ENCODE measurements around the gene TTLL13. TPM values are rescaled to one million over a fixed set of nuclear protein-coding genes. Genes with fewer than 3 reads are reported as not detected.
A peak's percentile ranks its signal among the peaks of the same experiment; 100 is the strongest.
"Not testable (repeated sequence)": the region's sequence is repeated elsewhere in the genome, so short reads cannot be mapped to it uniquely, and the experiment has no call there.

The TTLL13 gene
- total RNA-seq, 1 experiment from 2014 or later: not detected

GRCh38 chr15:90240856-90241255 is 8.5 kb upstream of the TTLL13 start:
- Histone ChIP-seq H3K27ac (no peak overlapping the region), H3K4me1 (no peaks in the 10 kb centered on the region), H3K27me3 (no peaks in the 10 kb centered on the region), H3K9me3 (replicated peaks) (no peaks in the 10 kb centered on the region), H3K4me3 (no peak overlapping the region), H3K36me3 (no peaks in the 10 kb centered on the region)
- no peak for DNase-seq

GRCh38 chr15:90241343-90242192 is 7.8 kb upstream of the TTLL13 start:
- no peaks in the 10 kb centered on the region for H3K36me3 ChIP-seq
- no peak overlapping the region for H3K27ac ChIP-seq
- no peaks in the 10 kb centered on the region for H3K4me1 ChIP-seq
- no peak for DNase-seq
- no peaks in the 10 kb centered on the region for H3K9me3 ChIP-seq (replicated peaks)
- no peaks in the 10 kb centered on the region for H3K27me3 ChIP-seq
- H3K4me3 ChIP-seq: no peak overlapping the region

- no peaks in the 10 kb centered on the region for H3K36me3 ChIP-seq
- no peak for DNase-seq
- no peak overlapping the region for H3K4me3 ChIP-seq
- H3K27me3 ChIP-seq: no peaks in the 10 kb centered on the region
- no peak overlapping the region for H3K27ac ChIP-seq
- H3K4me1 ChIP-seq: no peaks in the 10 kb centered on the region
- H3K9me3 ChIP-seq (replicated peaks): no peaks in the 10 kb centered on the region
Measured at GRCh38 chr15:90243943-90244639, 5.3 kb upstream of the TTLL13 start.

- Histone ChIP-seq H3K4me1 (no peaks in the 10 kb centered on the region), H3K4me3 (peak overlapping the region; percentile 56), H3K27ac (no peak overlapping the region)
Measured at GRCh38 chr15:90248789-90249202, 560 bp upstream of the TTLL13 start.

GRCh38 chr15:90257776-90258175 is 8.4 kb downstream of the TTLL13 start:
- Histone ChIP-seq H3K9me3 (replicated peaks) (no peaks in the 10 kb centered on the region), H3K27ac (no peak overlapping the region), H3K4me1 (no peaks in the 10 kb centered on the region), H3K27me3 (no peaks in the 10 kb centered on the region), H3K4me3 (no peak overlapping the region), H3K36me3 (no peaks in the 10 kb centered on the region)
- no peak for DNase-seq

More at GRCh38 chr15:90248789-90249202, 560 bp upstream of the TTLL13 start:
- no peak for DNase-seq
- Histone ChIP-seq H3K9me3 (replicated peaks) (no peaks in the 10 kb centered on the region), H3K27me3 (no peaks in the 10 kb centered on the region), H3K36me3 (no peaks in the 10 kb centered on the region)

- H3K4me3 ChIP-seq: no peak overlapping the region
- no peak for DNase-seq
- H3K27ac ChIP-seq: no peak overlapping the region
- no peaks in the 10 kb centered on the region for H3K4me1 ChIP-seq
- no peaks in the 10 kb centered on the region for H3K36me3 ChIP-seq
- H3K9me3 ChIP-seq (replicated peaks): no peaks in the 10 kb centered on the region
- H3K27me3 ChIP-seq: no peaks in the 10 kb centered on the region
Measured at GRCh38 chr15:90259524-90259923, 10.2 kb downstream of the TTLL13 start.

- not testable (repeated sequence) for H3K27ac ChIP-seq; H3K27me3 ChIP-seq; H3K36me3 ChIP-seq; H3K4me1 ChIP-seq; H3K9me3 ChIP-seq (replicated peaks); DNase-seq; H3K4me3 ChIP-seq
Measured at GRCh38 chr15:90260731-90261130, 11.4 kb downstream of the TTLL13 start.

- Histone ChIP-seq H3K27me3 (no peaks in the 10 kb centered on the region), H3K36me3 (no peaks in the 10 kb centered on the region; the same call in 1 of the 2 replicates), H3K4me1 (no peaks in the 10 kb centered on the region), H3K4me3 (no peak overlapping the region), H3K27ac (no peak overlapping the region), H3K9me3 (replicated peaks) (no peaks in the 10 kb centered on the region)
- no peak for DNase-seq
Measured at GRCh38 chr15:90261811-90262210, 12.5 kb downstream of the TTLL13 start.

GRCh38 chr15:90262426-90262825 is 13.1 kb downstream of the TTLL13 start:
- Histone ChIP-seq H3K36me3 (peaks cover 5% of the 10 kb centered on the region), H3K27me3 (no peaks in the 10 kb centered on the region), H3K4me1 (no peaks in the 10 kb centered on the region), H3K4me3 (no peak overlapping the region), H3K27ac (no peak overlapping the region), H3K9me3 (replicated peaks) (no peaks in the 10 kb centered on the region)
- no peak for DNase-seq

- no peaks in the 10 kb centered on the region for H3K27me3 ChIP-seq
- H3K9me3 ChIP-seq (replicated peaks): no peaks in the 10 kb centered on the region
- peak overlapping the region; percentile 86; the same call in 1 of the 2 replicates for H3K27ac ChIP-seq
- no peaks in the 10 kb centered on the region for H3K4me1 ChIP-seq
- H3K4me3 ChIP-seq: peak overlapping the region; percentile 84
- no peak for DNase-seq
- peaks cover 17% of the 10 kb centered on the region for H3K36me3 ChIP-seq
Measured at GRCh38 chr15:90264671-90265070, 15.3 kb downstream of the TTLL13 start.

GRCh38 chr15:90265271-90266060 is 16.1 kb downstream of the TTLL13 start, which contains the start of gene NGRN:
Gene NGRN, plus strand, starts transcription at chr15:90265672. Its CDS starts 41 bp downstream, at chr15:90265713.
- Histone ChIP-seq H3K9me3 (replicated peaks) (no peaks in the 10 kb centered on the region), H3K4me1 (no peaks in the 10 kb centered on the region), H3K4me3 (peak within 1 kb of the TSS; percentile 84), H3K36me3 (peaks cover 24% of the 10 kb centered on the region), H3K27ac (peak within 1 kb of the TSS; percentile 86), H3K27me3 (no peaks in the 10 kb centered on the region)
- DNase-seq: peak; percentile 94 to 95

- DNase-seq: peak; percentile 49 to 78
- H3K4me1 ChIP-seq: no peaks in the 10 kb centered on the region
- H3K9me3 ChIP-seq (replicated peaks): no peaks in the 10 kb centered on the region
- H3K36me3 ChIP-seq: peaks cover 30% of the 10 kb centered on the region
- H3K27ac ChIP-seq: peak overlapping the region; percentile 86
- H3K27me3 ChIP-seq: no peaks in the 10 kb centered on the region
- H3K4me3 ChIP-seq: peak overlapping the region; percentile 84
Measured at GRCh38 chr15:90266061-90266431, 16.7 kb downstream of the TTLL13 start.

GRCh38 chr15:90266485-90266884 is 17.1 kb downstream of the TTLL13 start:
- peak in 1 of 2 experiments; percentile 25 for DNase-seq
- Histone ChIP-seq H3K36me3 (peaks cover 34% of the 10 kb centered on the region), H3K27me3 (no peaks in the 10 kb centered on the region), H3K9me3 (replicated peaks) (no peaks in the 10 kb centered on the region), H3K4me1 (no peaks in the 10 kb centered on the region), H3K4me3 (peak overlapping the region; percentile 84), H3K27ac (peak overlapping the region; percentile 86; the same call in 1 of the 2 replicates)

- Histone ChIP-seq H3K27me3 (no peaks in the 10 kb centered on the region), H3K36me3 (peaks cover 54% of the 10 kb centered on the region), H3K4me3 (no peak overlapping the region), H3K27ac (no peak overlapping the region), H3K9me3 (replicated peaks) (no peaks in the 10 kb centered on the region), H3K4me1 (no peaks in the 10 kb centered on the region)
- DNase-seq: no peak
Measured at GRCh38 chr15:90268415-90268814, 19.1 kb downstream of the TTLL13 start.

Measured in SJCRH30 (cell line).